ENCODE measurements around the gene WAC.
"Not testable (repeated sequence)": the region's sequence is repeated elsewhere in the genome, so short reads cannot be mapped to it uniquely, and the experiment has no call there.

Gene WAC

DNA sequence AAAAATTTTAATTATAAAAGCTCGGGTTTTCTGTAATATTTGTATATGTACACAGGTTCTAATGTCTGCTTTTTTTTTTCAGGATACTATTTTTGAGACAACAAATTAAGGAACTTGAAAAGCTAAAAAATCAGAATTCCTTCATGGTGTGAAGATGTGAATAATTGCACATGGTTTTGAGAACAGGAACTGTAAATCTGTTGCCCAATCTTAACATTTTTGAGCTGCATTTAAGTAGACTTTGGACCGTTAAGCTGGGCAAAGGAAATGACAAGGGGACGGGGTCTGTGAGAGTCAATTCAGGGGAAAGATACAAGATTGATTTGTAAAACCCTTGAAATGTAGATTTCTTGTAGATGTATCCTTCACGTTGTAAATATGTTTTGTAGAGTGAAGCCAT lies 86.5 kb downstream of the WAC start:
- DNase-seq: no peak

DNA sequence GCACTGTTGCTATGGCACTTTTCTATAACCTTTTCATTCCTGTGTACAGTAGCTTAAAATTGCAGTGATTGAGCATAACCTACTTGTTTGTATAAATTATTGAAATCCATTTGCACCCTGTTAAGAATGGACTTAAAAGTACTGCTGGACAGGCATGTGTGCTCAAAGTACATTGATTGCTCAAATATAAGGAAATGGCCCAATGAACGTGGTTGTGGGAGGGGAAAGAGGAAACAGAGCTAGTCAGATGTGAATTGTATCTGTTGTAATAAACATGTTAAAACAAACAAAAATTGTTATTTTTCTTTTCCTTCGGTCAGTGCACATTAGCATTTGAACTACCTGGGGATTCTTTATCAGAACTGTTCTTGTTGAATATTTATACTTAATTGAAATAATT lies 87.3 kb downstream of the WAC start:
- no peak for DNase-seq

- DNase-seq: no peak
Measured at GRCh38 chr10:28623483-28623882, 90.6 kb downstream of the WAC start.

GRCh38 chr10:28624351-28624750 lies 91.4 kb downstream of the WAC start:
- DNase-seq: no peak

DNA sequence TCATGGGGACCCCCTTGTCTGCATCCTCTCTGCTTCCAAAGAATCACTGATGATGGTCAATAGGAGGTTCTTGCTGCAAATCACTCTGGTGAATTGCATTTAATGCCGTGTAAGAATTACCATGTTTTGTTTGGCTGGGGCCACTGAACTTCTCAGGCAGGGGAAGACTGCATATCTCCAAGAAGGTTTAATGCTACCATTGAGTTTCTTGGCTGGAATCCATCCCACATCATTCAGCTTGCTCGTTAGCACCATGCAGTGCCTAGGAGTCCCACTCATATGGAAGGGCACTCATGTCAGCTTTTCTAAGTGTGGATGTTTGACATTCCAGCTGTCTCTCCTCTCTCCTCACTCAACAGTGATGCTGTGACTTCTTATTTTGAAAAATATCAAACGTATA lies 94.2 kb downstream of the WAC start:
- DNase-seq: no peak

DNA sequence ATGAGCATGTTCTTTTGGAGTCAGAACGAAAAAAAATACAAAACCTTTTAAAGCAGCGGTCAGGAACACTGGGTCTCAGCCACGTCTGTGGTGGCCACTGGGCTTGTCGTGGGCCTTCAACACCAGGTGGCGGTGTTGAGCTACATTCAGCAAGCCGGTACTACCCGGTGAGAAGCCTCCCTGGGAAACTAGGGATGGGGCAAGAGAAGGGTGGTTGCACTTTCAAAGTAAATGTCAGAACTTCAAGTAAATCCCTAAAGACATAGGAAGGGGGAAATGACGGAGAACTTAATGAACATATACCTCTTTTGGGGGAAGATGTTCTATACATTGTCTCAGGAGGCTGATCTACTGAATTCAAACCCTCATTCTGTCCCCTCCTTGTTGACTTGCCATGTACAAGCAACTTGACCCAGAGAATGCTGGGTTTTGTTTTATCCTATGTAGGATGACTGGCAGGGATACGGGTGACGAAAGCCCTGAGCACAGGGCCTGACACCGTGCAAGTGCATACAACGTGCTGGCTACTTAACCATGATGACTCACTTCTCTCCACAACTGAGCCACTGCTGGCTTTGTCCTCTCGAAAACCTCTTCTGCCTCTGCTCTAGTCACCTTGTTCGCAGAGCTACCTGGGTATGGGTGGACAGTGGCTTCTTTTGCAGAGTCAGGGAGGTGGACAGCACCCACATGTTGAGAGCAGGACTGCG lies 95.4 kb downstream of the WAC start:
- DNase-seq: peak; percentile 66

DNA sequence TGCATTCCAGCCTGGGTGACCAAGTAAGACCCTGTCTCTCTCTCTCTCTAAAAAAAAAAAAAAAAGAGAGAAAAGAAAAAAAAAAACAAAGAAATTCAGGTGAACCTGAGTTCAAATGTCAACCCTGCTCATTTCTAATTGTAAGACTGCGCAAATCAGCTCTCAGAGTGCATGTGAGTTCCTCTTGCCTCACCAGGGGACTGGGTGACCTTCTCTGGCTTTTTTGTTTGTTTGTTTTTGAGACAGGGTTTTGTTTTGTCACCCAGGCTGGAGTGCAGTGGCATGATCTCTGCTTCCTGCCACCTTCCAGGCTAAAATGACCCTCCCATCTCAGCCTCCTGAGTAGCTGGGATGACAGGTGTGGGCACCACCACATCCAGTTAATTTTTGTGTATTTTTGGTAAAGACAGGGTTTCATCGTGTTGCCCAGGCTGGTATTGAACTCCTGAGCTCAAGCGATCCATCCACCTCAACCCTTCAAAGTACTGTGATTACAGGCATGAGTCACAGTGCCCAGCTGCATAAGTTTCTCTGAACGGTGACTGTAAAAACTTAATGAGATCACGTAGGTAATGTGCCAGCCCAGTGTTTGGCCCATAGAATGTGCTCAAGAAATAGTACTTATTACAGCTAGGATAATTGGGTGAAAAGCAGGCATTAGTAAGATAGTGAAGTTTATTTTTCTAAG lies 99.1 kb downstream of the WAC start:
- no peak for DNase-seq

DNA sequence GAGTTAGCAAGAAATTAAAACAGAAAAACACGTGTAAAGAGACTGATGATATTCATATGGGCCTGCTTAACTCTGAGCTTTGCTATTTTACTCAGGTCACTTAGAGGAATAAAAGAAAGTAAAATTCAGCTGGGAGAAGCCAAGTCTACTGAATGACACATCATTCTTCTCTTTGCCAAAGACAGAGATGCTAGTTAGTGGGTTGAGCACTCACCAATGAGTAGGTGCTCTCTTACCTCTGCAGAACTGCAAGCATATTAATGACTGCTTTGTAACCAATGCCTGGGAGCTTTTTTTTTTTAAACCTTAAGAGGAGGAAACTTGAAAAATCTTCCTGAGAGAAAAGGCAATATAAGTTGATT lies 99.6 kb downstream of the WAC start:
- no peak for DNase-seq

- no peak for DNase-seq
Measured at GRCh38 chr10:28633750-28634149, 100.8 kb downstream of the WAC start.

DNA sequence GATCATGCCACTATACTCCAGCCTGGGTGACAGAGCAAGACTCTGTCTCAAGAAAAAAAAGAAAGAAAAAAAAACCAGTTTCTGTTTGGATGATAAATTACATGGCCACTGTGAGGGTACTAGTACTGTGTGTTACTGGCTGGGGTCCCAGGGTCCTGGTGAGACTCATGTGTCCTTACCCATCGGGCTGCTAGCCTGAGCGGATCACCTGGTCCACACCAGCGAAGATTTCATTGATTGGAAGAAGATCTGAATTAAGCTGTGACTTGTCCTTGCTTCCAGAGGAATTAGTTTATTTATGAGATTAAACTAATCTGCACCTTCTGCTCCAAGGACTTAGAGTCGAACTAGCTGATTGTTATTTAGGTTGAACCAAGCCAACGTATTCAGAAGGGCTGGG lies 104.4 kb downstream of the WAC start:
- no peak for DNase-seq

DNA sequence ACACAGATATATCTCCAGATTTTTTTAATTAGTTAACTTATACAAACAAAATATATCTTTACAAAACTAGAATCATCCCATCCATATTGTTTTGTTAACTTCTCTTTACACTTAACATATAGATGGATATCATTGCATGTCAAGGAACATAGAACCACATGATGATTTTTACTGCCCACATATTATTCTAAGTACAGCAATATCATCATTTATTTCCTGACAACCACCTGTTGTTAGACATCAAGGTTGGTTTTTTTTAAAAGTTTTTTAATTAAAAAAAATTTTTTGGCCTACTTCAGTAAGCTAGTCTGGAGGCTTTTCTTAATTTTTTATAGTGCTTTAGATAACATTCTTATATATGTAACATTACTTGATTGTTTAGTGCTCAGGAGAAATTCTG lies 105.5 kb downstream of the WAC start:
- no peak for DNase-seq

GRCh38 chr10:28640551-28640950 lies 107.6 kb downstream of the WAC start:
- no peak for DNase-seq

DNA sequence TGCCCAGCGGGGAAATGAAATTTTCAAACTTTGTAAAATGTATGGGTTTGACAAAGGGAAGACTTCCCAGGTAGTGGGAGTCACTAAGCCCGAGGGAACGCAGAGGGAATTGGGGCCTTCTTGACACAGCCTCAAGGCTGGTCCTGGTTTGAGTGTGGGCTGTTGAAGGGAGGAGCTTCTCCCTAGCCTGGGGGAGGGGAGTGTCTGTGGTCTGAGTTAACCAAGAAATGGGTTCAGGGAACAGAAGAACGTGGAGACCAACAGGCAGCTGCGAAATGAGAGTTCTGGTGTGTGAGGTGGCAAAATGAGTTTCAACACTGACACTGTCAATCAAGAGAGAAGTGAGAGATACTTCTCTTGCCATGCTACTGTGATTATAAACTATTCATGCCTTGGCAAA lies 111.7 kb downstream of the WAC start:
- no peak for DNase-seq

DNA sequence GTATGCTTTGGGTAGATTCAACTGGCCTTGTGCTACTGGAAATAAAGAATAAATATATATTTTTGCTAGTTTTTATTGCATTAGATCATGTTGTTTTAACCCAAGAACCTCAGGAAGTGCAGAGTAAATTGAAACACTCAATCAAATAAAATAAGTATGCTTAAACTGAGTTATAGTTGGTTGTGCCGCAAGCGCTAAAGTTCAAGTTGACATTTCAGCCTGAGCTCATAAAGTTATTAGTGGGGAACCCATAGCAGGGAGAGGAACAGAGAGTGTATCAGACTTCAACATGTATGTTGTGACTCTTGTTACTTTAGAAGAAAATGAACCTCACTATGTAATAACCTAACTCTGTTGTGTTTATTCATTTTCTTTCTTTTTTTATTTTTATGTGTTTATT lies 119.2 kb downstream of the WAC start:
- DNase-seq: no peak

DNA sequence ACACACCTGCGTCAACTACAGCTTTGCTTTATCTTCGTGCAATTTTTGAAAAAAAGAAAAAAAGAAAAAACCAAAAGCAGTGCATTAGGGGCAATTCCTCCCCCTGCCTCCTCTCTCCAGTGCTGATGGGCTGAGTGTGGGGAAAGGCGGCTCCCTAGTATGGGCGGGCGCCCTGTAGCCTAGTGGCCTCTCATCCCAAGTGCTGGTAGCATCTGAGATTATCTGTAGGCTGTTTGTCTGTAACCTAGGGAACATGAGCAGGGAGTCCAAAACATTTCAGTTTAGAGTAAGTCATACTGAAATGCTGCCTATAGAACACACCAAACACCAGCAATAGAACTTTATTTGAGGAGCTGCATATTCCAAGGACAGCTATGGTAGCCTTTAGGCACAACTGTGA lies 119.8 kb downstream of the WAC start:
- no peak for DNase-seq

GRCh38 chr10:28658824-28659223 lies 125.9 kb downstream of the WAC start:
- not testable (repeated sequence) for DNase-seq

- DNase-seq: no peak
Measured at GRCh38 chr10:28661035-28661434, 128.1 kb downstream of the WAC start.

DNA sequence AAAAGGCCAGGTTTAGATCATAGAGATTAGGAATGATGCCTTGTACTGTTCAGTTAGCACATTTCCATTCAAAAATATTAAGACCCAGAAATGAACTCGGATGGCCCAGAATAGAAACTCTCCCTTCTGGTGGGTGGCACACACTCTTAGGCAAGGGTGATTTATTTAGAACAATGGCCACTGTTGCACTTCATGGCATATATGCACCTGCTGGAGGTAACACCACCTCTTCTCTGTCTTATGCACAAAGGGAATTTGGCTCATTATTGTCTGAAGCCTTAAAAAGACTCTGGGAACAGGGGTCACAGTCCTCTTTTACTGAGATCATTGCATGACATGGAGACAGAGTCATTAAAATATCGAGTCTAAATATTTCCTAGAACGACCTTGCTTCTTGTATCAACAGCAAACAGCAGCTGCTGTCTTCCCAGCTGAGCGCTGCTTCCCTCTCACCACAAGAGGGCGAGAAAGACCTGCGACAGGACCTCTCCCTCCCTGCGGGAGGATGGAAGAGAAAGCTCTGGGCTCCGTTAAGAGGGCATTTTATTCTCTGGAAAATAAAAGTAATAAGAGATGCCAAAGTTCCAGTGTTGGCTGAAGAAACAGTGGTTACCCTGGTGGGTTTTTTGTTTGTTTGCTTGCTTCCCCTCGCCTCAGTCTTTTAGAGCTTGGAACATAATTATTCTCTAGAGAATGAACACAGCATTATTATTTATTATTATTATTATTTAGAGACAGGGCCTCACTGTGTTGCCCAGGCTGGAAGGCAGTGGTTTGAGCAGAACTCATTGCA lies 130.9 kb downstream of the WAC start:
- DNase-seq: peak; percentile 68

DNA sequence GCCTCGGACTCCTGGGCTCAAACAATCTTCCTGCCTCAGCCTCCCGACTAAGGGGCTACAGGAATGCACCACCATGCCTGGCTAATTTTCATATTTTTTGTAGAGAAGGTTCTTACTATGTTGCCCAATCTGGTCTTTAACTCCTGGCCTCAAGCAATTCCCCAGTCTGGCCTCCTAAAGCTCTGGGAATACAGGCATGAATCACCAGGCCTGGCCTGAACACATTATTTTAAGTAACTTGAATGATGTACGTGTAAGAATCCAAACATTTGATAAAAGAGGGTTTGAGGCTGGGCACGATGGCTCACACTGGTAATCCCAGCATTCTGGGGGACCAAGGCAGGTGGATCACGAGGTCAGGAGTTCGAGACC lies 131.4 kb downstream of the WAC start:
- DNase-seq: no peak

DNA sequence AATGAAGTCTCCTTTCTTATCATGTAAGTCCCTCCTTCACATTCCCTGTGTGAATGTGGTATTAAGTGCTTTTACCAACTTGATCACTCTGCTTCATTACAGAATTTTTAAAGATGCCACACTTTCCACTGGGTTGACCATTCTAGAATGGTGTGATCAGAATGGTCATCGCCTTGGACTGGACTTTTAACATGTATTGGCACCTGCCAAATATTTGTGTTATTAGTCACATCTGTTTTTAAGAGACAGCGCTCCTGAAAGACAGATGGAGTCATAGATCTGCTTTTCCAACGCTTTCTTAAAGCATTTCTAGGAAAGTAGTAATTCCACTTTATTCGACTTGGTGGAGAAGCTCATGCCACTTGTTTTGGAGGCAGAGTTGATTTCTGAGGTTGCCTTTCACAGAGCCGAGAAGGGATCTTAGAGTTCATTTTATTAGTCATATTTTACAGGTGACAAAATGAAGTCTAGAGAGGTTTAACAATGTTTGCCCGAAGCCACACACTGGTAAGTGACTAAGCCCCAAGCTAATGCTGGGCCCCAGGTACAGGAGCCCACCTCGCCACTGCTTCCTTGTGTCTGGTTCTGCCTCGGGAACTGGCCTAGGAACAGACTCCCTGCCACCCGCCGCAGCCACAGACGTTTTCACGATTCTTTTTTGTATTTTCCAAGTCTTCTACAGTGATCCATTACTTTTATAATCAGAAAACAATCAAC lies 134.0 kb downstream of the WAC start:
- DNase-seq: no peak

- DNase-seq: peak; percentile 54
Measured at GRCh38 chr10:28668363-28669226, 135.7 kb downstream of the WAC start.
